PC-3 (cell line): Measurements from ENCODE around the gene GASK1B.

ENCODE experiments used
- EZH2phosphoT487 ChIP-seq: fragments of 300-600 bp; sonication (generic); IDR thresholded peaks from 2 replicates; pipeline ENCODE4 v1.6.1; 2018; ENCODE audit warnings: mild to moderate bottlenecking, antibody characterized with exemption, low read length, borderline replicate concordance
- TF ChIP-seq, protein P1 (sequence below): fragments of 300-600 bp; sonication (generic); conservative IDR thresholded peaks from 2 replicates; pipeline ENCODE4 v1.5.1; 2017; ENCODE audit warnings: antibody characterized with exemption, low read depth, mild to moderate bottlenecking, low read length

DNA sequence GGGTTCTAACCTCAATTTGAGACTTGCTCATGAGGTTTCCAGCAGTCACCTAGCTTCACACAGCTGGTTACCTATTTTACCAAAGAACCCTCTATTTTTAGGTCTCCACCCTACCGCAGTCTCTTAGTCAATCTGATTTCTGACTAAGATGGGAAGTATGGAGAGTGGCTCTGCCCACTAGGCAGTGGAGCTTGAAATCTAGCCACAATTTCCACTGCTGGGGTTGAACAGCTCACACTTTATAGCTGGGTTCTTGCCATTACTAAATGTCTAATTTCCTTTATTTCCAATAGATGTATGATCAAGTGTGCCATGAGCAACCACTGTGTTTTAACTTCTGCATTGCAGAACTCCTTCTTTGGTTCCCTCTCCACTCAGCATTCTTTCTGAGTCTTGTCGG, 43.1 kb downstream of the GASK1B start:
- TF ChIP-seq, protein P1, sequence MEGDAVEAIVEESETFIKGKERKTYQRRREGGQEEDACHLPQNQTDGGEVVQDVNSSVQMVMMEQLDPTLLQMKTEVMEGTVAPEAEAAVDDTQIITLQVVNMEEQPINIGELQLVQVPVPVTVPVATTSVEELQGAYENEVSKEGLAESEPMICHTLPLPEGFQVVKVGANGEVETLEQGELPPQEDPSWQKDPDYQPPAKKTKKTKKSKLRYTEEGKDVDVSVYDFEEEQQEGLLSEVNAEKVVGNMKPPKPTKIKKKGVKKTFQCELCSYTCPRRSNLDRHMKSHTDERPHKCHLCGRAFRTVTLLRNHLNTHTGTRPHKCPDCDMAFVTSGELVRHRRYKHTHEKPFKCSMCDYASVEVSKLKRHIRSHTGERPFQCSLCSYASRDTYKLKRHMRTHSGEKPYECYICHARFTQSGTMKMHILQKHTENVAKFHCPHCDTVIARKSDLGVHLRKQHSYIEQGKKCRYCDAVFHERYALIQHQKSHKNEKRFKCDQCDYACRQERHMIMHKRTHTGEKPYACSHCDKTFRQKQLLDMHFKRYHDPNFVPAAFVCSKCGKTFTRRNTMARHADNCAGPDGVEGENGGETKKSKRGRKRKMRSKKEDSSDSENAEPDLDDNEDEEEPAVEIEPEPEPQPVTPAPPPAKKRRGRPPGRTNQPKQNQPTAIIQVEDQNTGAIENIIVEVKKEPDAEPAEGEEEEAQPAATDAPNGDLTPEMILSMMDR: no peak
- TF ChIP-seq EZH2phosphoT487: no peak
